IPS-18c (cell line): ENCODE results near the gene SSBP2.
"Not testable (repeated sequence)": the region's sequence is repeated elsewhere in the genome, so short reads cannot be mapped to it uniquely, and the experiment has no call there.

ENCODE experiments used
- H3K4me3 ChIP-seq: 2 replicates; pipeline ENCODE4 v1.7.0; 2013; ENCODE audit warnings: low read depth, mild to moderate bottlenecking, low read length, moderate library complexity; ENCODE audit not compliant: insufficient read depth
- H3K9me3 ChIP-seq: one replicate; pipeline ENCODE4 v1.6.1; 2013; ENCODE audit warnings: mild to moderate bottlenecking, low read length, moderate library complexity; ENCODE audit not compliant: control insufficient read depth, insufficient read depth

Gene SSBP2

DNA sequence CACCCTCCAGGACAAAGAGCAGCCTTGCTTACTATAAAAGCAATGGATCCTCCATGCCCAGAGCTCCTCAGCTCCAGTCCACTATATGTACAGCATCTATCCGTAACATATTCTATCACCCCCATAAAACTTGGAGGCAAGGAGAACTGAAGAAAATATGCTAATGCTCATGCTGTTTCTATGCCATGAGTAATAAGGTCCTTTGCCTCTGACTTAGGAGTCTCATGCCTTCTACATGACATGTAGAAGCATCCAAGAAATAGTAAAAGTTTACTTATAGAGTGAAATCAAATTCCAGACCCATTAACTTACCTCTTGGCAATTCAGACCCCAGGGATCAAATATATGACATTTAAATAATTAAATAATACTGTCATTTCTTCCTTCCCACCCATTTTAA, 33.7 kb downstream of the SSBP2 start:
- H3K9me3 ChIP-seq: no peaks in the 10 kb centered on the region
- H3K4me3 ChIP-seq: no peak overlapping the region

GRCh38 chr5:81714076-81714475, 36.8 kb downstream of the SSBP2 start:
- not testable (repeated sequence) for H3K9me3 ChIP-seq, H3K4me3 ChIP-seq

DNA sequence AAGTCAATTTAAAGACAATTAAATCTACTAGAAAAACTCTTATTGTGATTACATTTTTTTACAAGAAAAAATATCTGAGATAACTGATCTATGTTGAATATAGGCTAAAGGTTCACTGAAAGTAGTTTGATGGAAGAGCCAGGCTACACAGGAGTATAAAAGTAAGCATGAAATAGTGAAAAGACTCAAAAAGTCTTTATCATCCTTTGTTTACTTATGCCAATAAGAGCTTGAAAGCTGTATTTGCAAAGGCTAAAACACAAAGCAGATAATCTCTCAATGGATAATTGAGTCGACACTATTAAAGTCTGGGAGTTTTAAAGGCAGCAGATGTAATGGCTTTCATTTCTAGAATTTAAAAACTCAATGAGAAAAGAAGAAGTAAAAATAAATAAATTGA, 42.0 kb downstream of the SSBP2 start:
- Histone ChIP-seq H3K9me3 (no peaks in the 10 kb centered on the region), H3K4me3 (no peak overlapping the region)

- H3K4me3 ChIP-seq: no peak overlapping the region
- peaks cover 4% of the 10 kb centered on the region for H3K9me3 ChIP-seq
Observed at GRCh38 chr5:81703840-81704239, 47.1 kb downstream of the SSBP2 start.

DNA sequence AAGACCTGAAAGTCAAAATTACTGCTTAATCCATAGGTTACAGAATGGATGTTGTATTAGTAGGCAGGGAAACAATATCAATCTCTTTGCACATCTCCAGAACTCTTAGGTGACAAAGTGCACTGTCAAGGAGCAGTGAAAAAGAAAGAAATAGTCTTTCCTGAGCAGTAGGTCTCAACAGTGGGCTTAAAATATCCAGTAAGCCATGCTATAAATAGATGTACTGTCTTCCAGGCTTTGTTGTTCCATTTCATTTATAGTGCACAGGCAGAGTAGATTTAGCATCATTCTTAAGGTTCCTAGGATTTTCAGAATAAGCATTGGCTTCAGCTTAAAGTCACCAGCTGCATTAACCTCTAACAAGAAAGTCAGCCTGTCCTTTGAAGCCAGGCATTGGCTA, 50.7 kb downstream of the SSBP2 start:
- peaks cover 4% of the 10 kb centered on the region for H3K9me3 ChIP-seq
- H3K4me3 ChIP-seq: no peak overlapping the region

DNA sequence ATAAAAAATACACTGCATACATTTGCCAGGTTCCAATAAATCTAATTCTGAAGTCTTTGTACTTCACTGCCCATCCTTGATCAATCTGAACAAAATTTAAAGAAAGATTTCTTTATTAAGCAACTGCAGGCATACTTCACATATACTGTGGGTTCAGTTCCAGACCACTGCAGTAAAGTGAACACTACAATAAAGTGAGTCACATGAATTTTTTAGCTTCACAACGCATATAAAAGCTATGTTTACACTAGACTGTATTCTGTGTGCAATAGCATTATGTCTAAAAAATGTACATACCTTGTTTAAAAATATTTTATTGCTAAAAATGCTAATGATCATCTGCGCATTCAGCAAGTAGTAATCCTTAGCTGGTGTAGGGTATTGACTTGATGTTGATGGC, 52.1 kb downstream of the SSBP2 start:
- peaks cover 4% of the 10 kb centered on the region for H3K9me3 ChIP-seq
- H3K4me3 ChIP-seq: no peak overlapping the region

DNA sequence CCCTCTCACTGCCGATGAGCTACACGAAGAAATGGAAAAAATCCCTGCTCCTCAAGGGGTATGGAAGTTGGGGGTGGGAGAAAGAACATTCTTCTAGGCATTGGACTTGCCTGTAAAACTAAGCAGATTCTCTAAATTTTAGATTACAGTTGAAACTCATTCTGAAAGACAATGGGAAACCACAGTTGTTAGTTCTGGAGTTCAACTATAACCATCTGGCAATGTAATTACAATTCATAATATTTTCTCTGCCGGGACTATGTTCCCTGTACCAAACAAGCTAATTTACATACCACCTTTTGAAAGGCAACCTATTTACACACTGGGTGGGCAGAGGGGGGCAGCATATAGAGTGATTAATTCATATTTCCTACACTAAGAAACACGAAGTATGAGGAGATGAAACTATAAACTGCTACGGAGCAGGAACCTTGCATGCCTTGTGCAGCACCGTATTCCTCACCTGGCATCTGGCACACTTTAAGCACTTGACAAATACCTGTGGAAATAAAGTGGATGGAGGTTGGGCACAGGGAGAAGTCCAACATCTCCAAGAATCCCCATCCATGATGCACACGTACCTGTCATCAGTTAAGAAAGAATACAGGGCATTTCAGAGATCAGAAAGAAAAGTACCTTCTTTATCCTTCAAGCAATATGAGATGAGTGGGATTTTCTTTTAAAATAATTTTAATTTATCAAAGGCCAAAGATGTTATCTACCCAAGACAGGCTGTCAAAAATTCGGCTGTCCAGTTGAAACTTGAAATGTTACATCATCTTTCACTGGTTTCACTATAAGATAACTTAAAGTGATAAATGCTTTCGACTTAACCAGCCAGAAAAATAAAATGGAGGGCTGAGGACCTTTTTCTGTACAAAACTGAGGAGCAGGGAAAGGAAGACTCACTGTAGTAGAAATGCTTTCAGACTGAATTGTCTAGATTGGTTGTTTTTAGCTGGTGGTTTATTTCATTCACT, 54.2 kb downstream of the SSBP2 start:
- no peak overlapping the region for H3K4me3 ChIP-seq
- H3K9me3 ChIP-seq: peaks cover 4% of the 10 kb centered on the region

GRCh38 chr5:81694726-81695125, 56.2 kb downstream of the SSBP2 start:
- Histone ChIP-seq H3K9me3 (no peaks in the 10 kb centered on the region), H3K4me3 (no peak overlapping the region)

DNA sequence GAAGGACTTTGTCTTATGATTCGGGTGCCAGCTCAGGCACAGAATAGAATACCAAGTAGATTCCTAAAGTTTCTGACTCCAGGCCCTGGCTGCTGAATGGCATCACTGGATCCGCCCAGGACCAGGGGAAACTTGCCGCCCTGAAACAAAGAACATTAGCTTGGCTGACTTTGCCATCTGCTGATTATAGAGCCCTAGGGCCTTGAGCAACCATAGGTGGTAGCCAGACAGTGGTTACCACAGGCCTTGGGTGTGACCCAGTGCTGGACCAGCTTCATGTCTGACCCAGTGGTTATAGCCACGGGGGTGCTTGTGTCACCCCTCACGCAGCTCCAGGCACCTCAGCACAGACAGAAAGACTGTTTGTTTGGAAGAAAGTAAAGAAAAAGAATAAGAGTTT, 62.7 kb downstream of the SSBP2 start:
- no peak overlapping the region for H3K4me3 ChIP-seq
- no peaks in the 10 kb centered on the region for H3K9me3 ChIP-seq

- H3K4me3 ChIP-seq: no peak overlapping the region
- H3K9me3 ChIP-seq: no peaks in the 10 kb centered on the region
Observed at GRCh38 chr5:81687292-81687691, 63.6 kb downstream of the SSBP2 start.

GRCh38 chr5:81685471-81685870, 65.4 kb downstream of the SSBP2 start:
- Histone ChIP-seq H3K4me3 (no peak overlapping the region), H3K9me3 (no peaks in the 10 kb centered on the region)

DNA sequence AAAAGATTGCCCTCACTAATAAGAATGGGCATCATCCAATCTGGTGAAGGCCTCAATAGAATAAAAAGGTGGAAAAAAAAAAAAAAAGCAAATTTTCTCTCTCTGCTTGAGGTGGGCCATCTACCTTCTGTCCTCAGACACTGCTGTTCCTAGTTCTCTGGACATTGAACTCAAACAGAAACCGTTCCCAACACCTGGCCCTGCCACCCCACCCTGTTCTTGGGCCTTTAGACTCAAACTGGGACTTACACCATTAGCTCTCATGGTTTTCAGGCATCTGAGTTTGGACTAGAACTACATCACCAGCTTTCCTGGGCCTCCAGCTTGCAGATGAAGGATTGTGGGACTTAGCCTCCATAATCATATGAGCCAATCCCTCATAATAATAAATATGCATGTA, 71.0 kb downstream of the SSBP2 start:
- no peaks in the 10 kb centered on the region for H3K9me3 ChIP-seq
- no peak overlapping the region for H3K4me3 ChIP-seq

- H3K9me3 ChIP-seq: no peaks in the 10 kb centered on the region
- H3K4me3 ChIP-seq: no peak overlapping the region
Observed at GRCh38 chr5:81675420-81675819, 75.5 kb downstream of the SSBP2 start.

DNA sequence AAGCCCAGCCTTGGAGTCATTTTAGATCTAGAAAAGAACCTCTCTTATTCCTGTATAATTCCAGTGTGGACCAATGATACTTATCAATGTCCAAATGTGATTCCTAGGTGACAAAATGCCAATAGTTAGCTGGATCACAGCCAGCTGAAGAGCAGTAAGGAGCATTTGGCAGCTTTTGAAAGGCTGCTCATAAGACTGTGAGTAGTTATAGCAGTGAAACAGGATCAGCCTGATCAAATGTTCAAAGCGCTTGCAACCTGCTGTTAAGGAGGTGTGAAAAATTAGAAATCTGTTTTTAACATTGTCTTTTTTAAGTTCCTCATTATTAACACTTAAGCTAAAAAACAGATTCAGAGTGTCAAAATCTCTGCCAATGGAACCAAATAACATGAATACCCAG, 85.1 kb downstream of the SSBP2 start:
- no peaks in the 10 kb centered on the region for H3K9me3 ChIP-seq
- H3K4me3 ChIP-seq: no peak overlapping the region

- H3K9me3 ChIP-seq, H3K4me3 ChIP-seq: not testable (repeated sequence)
Observed at GRCh38 chr5:81660624-81661023, 90.3 kb downstream of the SSBP2 start.

- Histone ChIP-seq H3K4me3 (no peak overlapping the region), H3K9me3 (no peaks in the 10 kb centered on the region)
Observed at GRCh38 chr5:81657386-81657785, 93.5 kb downstream of the SSBP2 start.

- H3K4me3 ChIP-seq: no peak overlapping the region
- H3K9me3 ChIP-seq: no peaks in the 10 kb centered on the region
Observed at GRCh38 chr5:81656783-81657182, 94.1 kb downstream of the SSBP2 start.

DNA sequence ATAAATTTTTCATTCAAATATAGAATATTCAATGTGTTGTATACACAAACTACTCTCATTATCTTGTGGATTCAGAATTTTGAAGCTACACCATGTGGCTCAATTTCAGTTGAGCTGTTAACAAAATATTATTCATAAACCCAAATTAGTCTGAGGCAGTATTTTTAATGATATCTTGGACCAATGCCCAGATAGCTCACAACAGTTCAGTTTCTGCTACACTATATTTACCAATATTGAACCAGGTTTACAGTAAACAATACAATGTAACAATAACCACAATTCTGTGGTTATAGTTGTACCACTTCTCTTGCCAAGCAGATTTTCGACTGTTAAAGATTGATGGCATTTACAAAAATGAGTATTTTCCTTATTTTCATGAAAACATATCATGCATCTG, 99.9 kb downstream of the SSBP2 start:
- H3K9me3 ChIP-seq: no peaks in the 10 kb centered on the region
- H3K4me3 ChIP-seq: no peak overlapping the region
